ENCODE data around the gene OVAAL. TPM values are rescaled to one million over a fixed set of nuclear protein-coding genes. Genes with fewer than 3 reads are reported as not detected.

OVAAL gene
- total RNA-seq, 1 experiment from 2014 or later: not detected

DNA sequence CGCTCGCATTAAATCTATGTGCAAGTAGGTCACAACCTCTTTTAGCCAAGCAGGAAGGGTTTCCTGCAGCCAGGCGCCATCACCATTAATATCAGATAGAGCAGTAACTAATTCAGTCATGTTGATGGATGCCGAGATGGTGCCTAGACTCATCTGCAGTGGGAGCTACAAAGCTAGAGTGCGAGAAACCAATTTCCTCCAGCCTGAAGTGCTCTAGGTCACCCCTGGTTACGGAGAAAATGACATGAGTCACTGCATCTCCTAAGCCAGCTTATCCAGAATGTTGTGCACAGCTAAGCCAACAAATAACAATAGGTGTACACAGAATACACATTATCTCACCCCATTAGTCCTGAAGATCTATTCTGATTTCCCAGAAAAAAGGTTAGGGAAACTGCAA is 36.0 kb downstream of the OVAAL start:
- TF ChIP-seq, protein P1, sequence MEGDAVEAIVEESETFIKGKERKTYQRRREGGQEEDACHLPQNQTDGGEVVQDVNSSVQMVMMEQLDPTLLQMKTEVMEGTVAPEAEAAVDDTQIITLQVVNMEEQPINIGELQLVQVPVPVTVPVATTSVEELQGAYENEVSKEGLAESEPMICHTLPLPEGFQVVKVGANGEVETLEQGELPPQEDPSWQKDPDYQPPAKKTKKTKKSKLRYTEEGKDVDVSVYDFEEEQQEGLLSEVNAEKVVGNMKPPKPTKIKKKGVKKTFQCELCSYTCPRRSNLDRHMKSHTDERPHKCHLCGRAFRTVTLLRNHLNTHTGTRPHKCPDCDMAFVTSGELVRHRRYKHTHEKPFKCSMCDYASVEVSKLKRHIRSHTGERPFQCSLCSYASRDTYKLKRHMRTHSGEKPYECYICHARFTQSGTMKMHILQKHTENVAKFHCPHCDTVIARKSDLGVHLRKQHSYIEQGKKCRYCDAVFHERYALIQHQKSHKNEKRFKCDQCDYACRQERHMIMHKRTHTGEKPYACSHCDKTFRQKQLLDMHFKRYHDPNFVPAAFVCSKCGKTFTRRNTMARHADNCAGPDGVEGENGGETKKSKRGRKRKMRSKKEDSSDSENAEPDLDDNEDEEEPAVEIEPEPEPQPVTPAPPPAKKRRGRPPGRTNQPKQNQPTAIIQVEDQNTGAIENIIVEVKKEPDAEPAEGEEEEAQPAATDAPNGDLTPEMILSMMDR (IDR thresholded peaks at IDR 0.05; ENCODE audit: unreplicated experiment): no peak
- Mint-ChIP-seq H3K4me1 (ENCODE audit: insufficient read depth, unreplicated experiment) (no peaks in the 10 kb centered on the region), H3K27me3 (ENCODE audit: insufficient read depth, unreplicated experiment) (no peaks in the 10 kb centered on the region), H3K4me3 (ENCODE audit: unreplicated experiment) (no peak overlapping the region), H3K36me3 (ENCODE audit: insufficient read depth, unreplicated experiment) (no peaks in the 10 kb centered on the region), H3K27ac (ENCODE audit: low read depth, unreplicated experiment) (no peak overlapping the region), H3K9me3 (ENCODE audit: unreplicated experiment) (no peaks in the 10 kb centered on the region)
- intact Hi-C loops (cut with micrococcal nuclease): no loop called here
- POLR2A ChIA-PET: interaction anchor here (2.9 kb wide), 1 partner anchor 9 kb away, joined by 21 read pairs; no protein-coding TSS in a partner anchor
- DNase-seq (ENCODE audit: unreplicated experiment): no peak
- BruUV-seq (replicated peaks): no TSS peak
- CTCF ChIA-PET: interaction anchor here (0.6 kb wide), 1 partner anchor 245 kb away, joined by 3 read pairs; no protein-coding TSS in a partner anchor

- BruUV-seq (replicated peaks): no TSS peak
- Mint-ChIP-seq H3K27ac (ENCODE audit: low read depth, unreplicated experiment) (no peak overlapping the region), H3K4me3 (ENCODE audit: unreplicated experiment) (no peak overlapping the region), H3K36me3 (ENCODE audit: insufficient read depth, unreplicated experiment) (no peaks in the 10 kb centered on the region), H3K4me1 (ENCODE audit: insufficient read depth, unreplicated experiment) (peaks cover 6% of the 10 kb centered on the region), H3K9me3 (ENCODE audit: unreplicated experiment) (no peaks in the 10 kb centered on the region), H3K27me3 (ENCODE audit: insufficient read depth, unreplicated experiment) (no peaks in the 10 kb centered on the region)
- TF ChIP-seq, protein P1 (IDR thresholded peaks at IDR 0.05; ENCODE audit: unreplicated experiment): no peak
- DNase-seq (ENCODE audit: unreplicated experiment): no peak
- ChIA-PET CTCF (interaction anchor here (0.6 to 1.0 kb wide), 5 partner anchors 10 to 116 kb away, joined by 3 to 5 read pairs (median 3); partner anchors contain the start of gene XPR1), POLR2A (interaction anchor here (0.5 to 2.9 kb wide), 4 partner anchors 10 to 833 kb away, joined by 3 to 21 read pairs (median 3); no protein-coding TSS in a partner anchor)
- intact Hi-C loops (cut with micrococcal nuclease): no loop called here
Measured at GRCh38 chr1:180595966-180596365, 37.2 kb downstream of the OVAAL start.

- BruUV-seq (replicated peaks): no TSS peak
- Mint-ChIP-seq H3K4me3 (ENCODE audit: unreplicated experiment) (no peak overlapping the region), H3K27me3 (ENCODE audit: insufficient read depth, unreplicated experiment) (no peaks in the 10 kb centered on the region), H3K9me3 (ENCODE audit: unreplicated experiment) (no peaks in the 10 kb centered on the region), H3K27ac (ENCODE audit: low read depth, unreplicated experiment) (no peak overlapping the region), H3K4me1 (ENCODE audit: insufficient read depth, unreplicated experiment) (peaks cover 6% of the 10 kb centered on the region), H3K36me3 (ENCODE audit: insufficient read depth, unreplicated experiment) (no peaks in the 10 kb centered on the region)
- ChIA-PET POLR2A (interaction anchor here (1.1 kb wide), 1 partner anchor 24 kb away, joined by 3 read pairs; no protein-coding TSS in a partner anchor), CTCF (no interaction called here)
- intact Hi-C loops (cut with micrococcal nuclease): no loop called here
- TF ChIP-seq, protein P1 (IDR thresholded peaks at IDR 0.05; ENCODE audit: unreplicated experiment): no peak
- no peak for DNase-seq (ENCODE audit: unreplicated experiment)
Measured at GRCh38 chr1:180597520-180597919, 38.8 kb downstream of the OVAAL start.

DNA sequence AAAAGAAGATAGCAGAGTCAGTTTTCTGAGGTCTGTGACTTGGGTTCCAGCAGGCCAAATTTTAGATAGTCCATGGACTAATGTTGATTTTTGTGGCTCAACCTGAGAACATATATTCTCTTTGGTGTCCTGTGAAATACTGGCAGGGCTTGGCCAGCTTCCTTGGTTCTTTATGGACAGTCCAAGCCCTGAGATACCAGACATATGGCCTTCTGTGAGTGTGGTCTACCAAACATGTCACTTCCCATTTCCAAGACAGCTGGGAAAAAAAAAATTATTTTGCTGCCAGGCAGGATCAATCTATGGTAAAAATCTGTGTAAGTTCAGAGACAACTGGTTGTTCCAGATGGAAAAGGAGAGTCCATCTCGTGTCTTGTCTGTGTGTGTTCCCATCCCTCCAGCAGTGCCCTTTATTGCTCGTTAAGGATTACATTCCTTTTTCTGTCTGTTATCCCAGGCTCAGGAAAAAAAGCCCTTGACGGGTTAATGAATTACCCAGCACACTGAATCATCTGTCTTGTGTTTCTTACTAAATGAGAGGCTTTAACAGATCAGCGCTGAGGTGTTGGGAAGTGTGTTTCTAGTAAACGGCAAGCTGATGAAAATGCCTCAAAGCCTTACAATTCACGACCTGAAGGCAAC is 39.7 kb downstream of the OVAAL start:
- H3K36me3 Mint-ChIP-seq (ENCODE audit: insufficient read depth, unreplicated experiment): no peaks in the 10 kb centered on the region
- H3K4me3 Mint-ChIP-seq (ENCODE audit: unreplicated experiment): no peak overlapping the region
- no TSS peak for BruUV-seq (replicated peaks)
- no peaks in the 10 kb centered on the region for H3K27me3 Mint-ChIP-seq (ENCODE audit: insufficient read depth, unreplicated experiment)
- ChIA-PET CTCF (interaction anchor here (0.6 kb wide), 2 partner anchors 81 to 264 kb away, joined by 3 to 4 read pairs; no protein-coding TSS in a partner anchor), POLR2A (interaction anchor here (0.6 to 1.6 kb wide), 5 partner anchors 11 to 33 kb away, joined by 3 to 6 read pairs (median 3); partner anchors contain the start of gene XPR1)
- H3K9me3 Mint-ChIP-seq (ENCODE audit: unreplicated experiment): no peaks in the 10 kb centered on the region
- H3K27ac Mint-ChIP-seq (ENCODE audit: low read depth, unreplicated experiment): no peak overlapping the region
- no peak for DNase-seq (ENCODE audit: unreplicated experiment)
- TF ChIP-seq, protein P1 (IDR thresholded peaks at IDR 0.05; ENCODE audit: unreplicated experiment): no peak
- peaks cover 6% of the 10 kb centered on the region for H3K4me1 Mint-ChIP-seq (ENCODE audit: insufficient read depth, unreplicated experiment)
- intact Hi-C loops (cut with micrococcal nuclease): no loop called here

All from MCF 10A (cell line).